Measurements from ENCODE around the gene CAMK1G. TPM values are rescaled to one million over a fixed set of nuclear protein-coding genes. Genes with fewer than 3 reads are reported as not detected.

Gene CAMK1G
- total and polyA plus RNA-seq, 4 donors = 2.1 to 10.8 (median 8.8) TPM

GRCh38 chr1:209652873-209653401 lies 69.4 kb downstream of the CAMK1G start:
- Histone ChIP-seq H3K4me1 (ENCODE audit: control insufficient read depth, insufficient read depth, low read length) (peaks cover 14% of the 10 kb centered on the region), H3K9me3 (ENCODE audit: control insufficient read depth, insufficient read depth, low read length) (no peaks in the 10 kb centered on the region)

GRCh38 chr1:209653915-209654351 lies 70.4 kb downstream of the CAMK1G start:
- WGBS (ENCODE audit: insufficient coverage) = 89% methylated on average over 7 of the region's 7 CpGs
- no peaks in the 10 kb centered on the region for H3K36me3 ChIP-seq (ENCODE audit: control insufficient read depth, insufficient read depth, low read length)

More at GRCh38 chr1:209652873-209653401, 69.4 kb downstream of the CAMK1G start:
- H3K27me3 ChIP-seq (ENCODE audit: control insufficient read depth, insufficient read depth, low read length) = no peaks in the 10 kb centered on the region
- 100% methylated on average over 1 of the region's 3 CpGs for WGBS (ENCODE audit: insufficient coverage)
- H3K36me3 ChIP-seq (ENCODE audit: control insufficient read depth, insufficient read depth, low read length) = no peaks in the 10 kb centered on the region
- H3K27ac ChIP-seq (ENCODE audit: low read depth, low read length) = no peak overlapping the region
- peak in 5 of 6 donors; percentile 74 to 93 (median 83) for DNase-seq (ENCODE audit: low read depth in 4 of 6, low spot score in 6 of 6)
- no peak overlapping the region for H3K4me3 ChIP-seq (ENCODE audit: low read depth, low read length)

GRCh38 chr1:209655411-209656231 lies 72.1 kb downstream of the CAMK1G start:
- Histone ChIP-seq H3K4me1 (ENCODE audit: control insufficient read depth, insufficient read depth, low read length) (peaks cover 14% of the 10 kb centered on the region), H3K27me3 (ENCODE audit: control insufficient read depth, insufficient read depth, low read length) (no peaks in the 10 kb centered on the region), H3K36me3 (ENCODE audit: control insufficient read depth, insufficient read depth, low read length) (no peaks in the 10 kb centered on the region), H3K9me3 (ENCODE audit: control insufficient read depth, insufficient read depth, low read length) (no peaks in the 10 kb centered on the region), H3K27ac (ENCODE audit: low read depth, low read length) (no peak overlapping the region), H3K4me3 (ENCODE audit: low read depth, low read length) (no peak overlapping the region)
- 80% methylated on average over 4 of the region's 9 CpGs for WGBS (ENCODE audit: insufficient coverage)
- DNase-seq (ENCODE audit: low read depth in 4 of 6, low spot score in 6 of 6) = peak in 1 of 6 donors; percentile 71

More at GRCh38 chr1:209653915-209654351, 70.4 kb downstream of the CAMK1G start:
- no peak for DNase-seq (ENCODE audit: low read depth in 4 of 6, low spot score in 6 of 6)
- Histone ChIP-seq H3K9me3 (ENCODE audit: control insufficient read depth, insufficient read depth, low read length) (no peaks in the 10 kb centered on the region), H3K4me1 (ENCODE audit: control insufficient read depth, insufficient read depth, low read length) (peaks cover 14% of the 10 kb centered on the region), H3K27me3 (ENCODE audit: control insufficient read depth, insufficient read depth, low read length) (no peaks in the 10 kb centered on the region), H3K27ac (ENCODE audit: low read depth, low read length) (no peak overlapping the region), H3K4me3 (ENCODE audit: low read depth, low read length) (no peak overlapping the region)

- 79% methylated on average over 7 of the region's 9 CpGs for WGBS (ENCODE audit: insufficient coverage)
- H3K27ac ChIP-seq (ENCODE audit: low read depth, low read length) = no peak overlapping the region
- no peak for DNase-seq (ENCODE audit: low read depth in 4 of 6, low spot score in 6 of 6)
- H3K36me3 ChIP-seq (ENCODE audit: control insufficient read depth, insufficient read depth, low read length) = no peaks in the 10 kb centered on the region
- no peaks in the 10 kb centered on the region for H3K27me3 ChIP-seq (ENCODE audit: control insufficient read depth, insufficient read depth, low read length)
- no peak overlapping the region for H3K4me3 ChIP-seq (ENCODE audit: low read depth, low read length)
- H3K4me1 ChIP-seq (ENCODE audit: control insufficient read depth, insufficient read depth, low read length) = peaks cover 11% of the 10 kb centered on the region
- no peaks in the 10 kb centered on the region for H3K9me3 ChIP-seq (ENCODE audit: control insufficient read depth, insufficient read depth, low read length)
Observed at GRCh38 chr1:209657140-209657879, 73.8 kb downstream of the CAMK1G start.

- H3K27ac ChIP-seq (ENCODE audit: low read depth, low read length) = no peak overlapping the region
- H3K27me3 ChIP-seq (ENCODE audit: control insufficient read depth, insufficient read depth, low read length) = no peaks in the 10 kb centered on the region
- H3K4me1 ChIP-seq (ENCODE audit: control insufficient read depth, insufficient read depth, low read length) = peaks cover 5% of the 10 kb centered on the region
- DNase-seq (ENCODE audit: low read depth in 4 of 6, low spot score in 6 of 6) = no peak
- WGBS (ENCODE audit: insufficient coverage) = no CpG with 5 or more reads among the region's 5 CpGs
- H3K4me3 ChIP-seq (ENCODE audit: low read depth, low read length) = no peak overlapping the region
- H3K36me3 ChIP-seq (ENCODE audit: control insufficient read depth, insufficient read depth, low read length) = no peaks in the 10 kb centered on the region
- no peaks in the 10 kb centered on the region for H3K9me3 ChIP-seq (ENCODE audit: control insufficient read depth, insufficient read depth, low read length)
Observed at GRCh38 chr1:209657918-209658317, 74.4 kb downstream of the CAMK1G start.

- DNase-seq (ENCODE audit: low read depth in 4 of 6, low spot score in 6 of 6) = peak in 1 of 6 donors; percentile 47
- no peaks in the 10 kb centered on the region for H3K27me3 ChIP-seq (ENCODE audit: control insufficient read depth, insufficient read depth, low read length)
Observed at GRCh38 chr1:209659909-209660308, 76.4 kb downstream of the CAMK1G start.

GRCh38 chr1:209661071-209661470 lies 77.6 kb downstream of the CAMK1G start:
- H3K9me3 ChIP-seq (ENCODE audit: control insufficient read depth, insufficient read depth, low read length) = no peaks in the 10 kb centered on the region
- H3K27ac ChIP-seq (ENCODE audit: low read depth, low read length) = no peak overlapping the region
- no peaks in the 10 kb centered on the region for H3K4me1 ChIP-seq (ENCODE audit: control insufficient read depth, insufficient read depth, low read length)
- H3K27me3 ChIP-seq (ENCODE audit: control insufficient read depth, insufficient read depth, low read length) = no peaks in the 10 kb centered on the region
- no peaks in the 10 kb centered on the region for H3K36me3 ChIP-seq (ENCODE audit: control insufficient read depth, insufficient read depth, low read length)
- no peak overlapping the region for H3K4me3 ChIP-seq (ENCODE audit: low read depth, low read length)
- whole genome bisulfite sequencing (ENCODE audit: insufficient coverage) = no CpG with 5 or more reads among the region's 1 CpG
- no peak for DNase-seq (ENCODE audit: low read depth in 4 of 6, low spot score in 6 of 6)

More at GRCh38 chr1:209659909-209660308, 76.4 kb downstream of the CAMK1G start:
- no peak overlapping the region for H3K27ac ChIP-seq (ENCODE audit: low read depth, low read length)
- no peaks in the 10 kb centered on the region for H3K9me3 ChIP-seq (ENCODE audit: control insufficient read depth, insufficient read depth, low read length)
- no peaks in the 10 kb centered on the region for H3K4me1 ChIP-seq (ENCODE audit: control insufficient read depth, insufficient read depth, low read length)
- WGBS (ENCODE audit: insufficient coverage) = 31% methylated on average over 2 of the region's 5 CpGs
- H3K36me3 ChIP-seq (ENCODE audit: control insufficient read depth, insufficient read depth, low read length) = no peaks in the 10 kb centered on the region
- H3K4me3 ChIP-seq (ENCODE audit: low read depth, low read length) = no peak overlapping the region

GRCh38 chr1:209662879-209663327 lies 79.4 kb downstream of the CAMK1G start:
- Histone ChIP-seq H3K27ac (ENCODE audit: low read depth, low read length) (no peak overlapping the region), H3K27me3 (ENCODE audit: control insufficient read depth, insufficient read depth, low read length) (no peaks in the 10 kb centered on the region), H3K9me3 (ENCODE audit: control insufficient read depth, insufficient read depth, low read length) (no peaks in the 10 kb centered on the region), H3K36me3 (ENCODE audit: control insufficient read depth, insufficient read depth, low read length) (no peaks in the 10 kb centered on the region), H3K4me1 (ENCODE audit: control insufficient read depth, insufficient read depth, low read length) (no peaks in the 10 kb centered on the region), H3K4me3 (ENCODE audit: low read depth, low read length) (no peak overlapping the region)
- WGBS (ENCODE audit: insufficient coverage) = 83% methylated on average over 1 of the region's 3 CpGs
- no peak for DNase-seq (ENCODE audit: low read depth in 4 of 6, low spot score in 6 of 6)
